ENCODE data around the gene ATOX1. TPM values are rescaled to one million over a fixed set of nuclear protein-coding genes. Genes with fewer than 3 reads are reported as not detected.

ATOX1 gene
- total RNA-seq, 1 donor from 2014 or later, result 52.7 TPM

DNA sequence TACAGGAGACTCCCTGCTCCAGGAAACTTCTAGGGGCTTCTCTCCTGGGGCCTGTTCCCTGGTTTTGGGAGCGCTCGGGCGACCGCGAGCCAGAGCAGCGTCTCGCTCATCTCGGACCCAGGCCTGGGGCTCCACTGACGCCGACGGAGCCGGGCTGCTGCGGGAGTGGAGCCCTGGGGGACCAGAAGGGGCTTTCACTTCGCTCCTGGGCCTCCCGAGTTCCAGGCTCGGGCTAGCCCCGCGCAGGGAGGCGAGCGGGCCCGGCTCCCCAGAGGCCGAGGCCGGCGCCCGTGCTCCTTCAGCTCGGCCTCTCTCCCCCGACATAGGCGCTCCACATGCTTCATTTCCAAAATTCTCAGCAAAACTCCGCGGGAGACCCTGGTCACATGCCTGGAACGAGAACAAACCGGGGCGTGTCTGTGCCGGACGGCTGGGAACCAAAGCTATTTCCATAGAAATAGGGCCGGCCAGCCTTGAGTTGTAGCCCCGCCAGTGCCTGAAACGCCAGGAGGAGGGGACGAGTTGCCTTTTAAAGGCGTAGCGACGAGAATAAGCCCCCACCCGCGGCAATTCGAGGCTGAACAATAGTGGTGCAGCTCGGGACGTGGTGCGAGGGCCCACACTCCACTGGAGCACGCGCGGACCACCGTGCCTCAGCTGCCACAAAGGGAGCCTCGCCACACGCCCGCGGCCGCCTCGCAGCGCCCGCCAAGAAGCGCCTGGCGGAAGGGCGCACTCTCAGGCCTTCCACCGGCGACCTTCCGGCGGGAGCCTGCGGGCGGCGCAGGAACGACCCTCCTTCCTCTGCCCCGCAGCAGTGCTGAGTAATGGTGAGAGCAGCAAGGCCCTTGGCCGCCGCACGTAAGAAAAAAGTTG is 12.2 kb upstream of the ATOX1 start:
- intact Hi-C loops (cut with micrococcal nuclease), result loop anchor here (1.0 to 2.0 kb wide), 8 partner anchors 12 to 1322 kb away; partner anchors contain the start of genes ATOX1, RPS14, SLC36A1 and TNIP1

GRCh38 chr5:151766975-151767374 is 8.5 kb upstream of the ATOX1 start:
- intact Hi-C loops (cut with micrococcal nuclease), result no loop called here

DNA sequence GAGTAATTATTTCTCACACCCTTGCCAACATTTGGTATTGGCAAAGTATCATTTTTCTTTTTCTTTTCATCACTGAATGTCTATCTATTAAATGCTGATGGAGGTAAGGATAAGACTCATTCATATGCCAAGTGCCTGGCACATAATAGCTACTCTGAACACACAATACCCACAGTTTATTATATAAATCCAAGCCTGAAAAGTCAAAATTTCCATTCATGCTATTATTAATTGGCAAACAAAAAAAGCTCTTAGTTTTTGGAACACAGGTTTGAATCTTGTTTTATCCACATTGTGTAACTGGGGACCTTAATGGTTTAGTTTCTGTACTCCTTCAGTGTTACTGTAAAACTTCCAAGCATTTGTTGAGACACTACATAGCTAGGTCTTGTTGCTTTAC is 6.4 kb upstream of the ATOX1 start:
- intact Hi-C loops (cut with micrococcal nuclease), result no loop called here

- intact Hi-C loops (cut with micrococcal nuclease), result loop anchor here (1.0 to 5.0 kb wide), 5 partner anchors 9 to 506 kb away; partner anchors contain the start of genes G3BP1, GM2A and SLC36A1
Observed at GRCh38 chr5:151758141-151758429, 346 bp downstream of the ATOX1 start.

- intact Hi-C loops (cut with micrococcal nuclease), result loop anchor here (1.0 to 5.0 kb wide), 5 partner anchors 8 to 505 kb away; partner anchors contain the start of genes G3BP1, GM2A and SLC36A1
Observed at GRCh38 chr5:151757233-151758140, 944 bp downstream of the ATOX1 start.

DNA sequence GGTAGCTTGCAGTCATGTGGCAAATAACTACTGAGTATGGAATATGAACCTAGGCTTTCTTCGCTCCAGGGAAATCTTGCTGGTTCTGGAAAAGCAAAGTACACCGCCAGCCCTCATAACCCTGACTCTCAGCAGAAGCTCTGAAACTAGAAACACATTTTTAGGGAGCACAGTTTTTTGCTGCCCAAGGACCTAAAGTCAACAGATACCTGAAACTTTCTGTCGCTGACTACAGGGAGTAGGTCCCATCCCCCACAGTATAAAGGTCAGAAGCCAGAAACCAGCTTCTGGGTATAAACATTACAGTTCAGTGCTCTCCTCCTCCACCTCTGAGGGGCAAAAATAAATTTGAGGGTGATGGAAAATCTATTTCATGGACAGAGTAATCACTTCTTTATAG is 3.0 kb downstream of the ATOX1 start:
- intact Hi-C loops (cut with micrococcal nuclease), result loop anchor here (5.0 kb wide), 3 partner anchors 98 to 503 kb away; partner anchors contain the start of genes GM2A and SLC36A1

DNA sequence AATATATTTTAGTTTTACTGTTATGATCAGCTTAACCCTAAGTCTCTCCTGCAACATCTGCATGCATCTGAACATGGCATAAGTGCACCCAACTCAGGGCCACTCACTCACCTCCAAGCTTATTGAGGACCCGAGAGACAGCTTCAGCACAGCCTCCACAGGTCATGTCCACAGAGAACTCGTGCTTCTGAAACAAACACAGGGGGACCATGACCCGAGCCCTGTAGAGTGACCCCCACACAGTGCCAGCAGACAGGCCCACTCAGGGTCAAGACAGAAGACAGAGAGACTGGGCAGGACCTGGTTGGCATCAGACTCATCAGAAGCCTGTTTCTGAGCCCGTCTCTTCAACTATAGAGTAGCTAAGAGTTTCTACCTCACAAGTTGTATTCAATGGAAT is 6.8 kb downstream of the ATOX1 start:
- intact Hi-C loops (cut with micrococcal nuclease), result no loop called here

DNA sequence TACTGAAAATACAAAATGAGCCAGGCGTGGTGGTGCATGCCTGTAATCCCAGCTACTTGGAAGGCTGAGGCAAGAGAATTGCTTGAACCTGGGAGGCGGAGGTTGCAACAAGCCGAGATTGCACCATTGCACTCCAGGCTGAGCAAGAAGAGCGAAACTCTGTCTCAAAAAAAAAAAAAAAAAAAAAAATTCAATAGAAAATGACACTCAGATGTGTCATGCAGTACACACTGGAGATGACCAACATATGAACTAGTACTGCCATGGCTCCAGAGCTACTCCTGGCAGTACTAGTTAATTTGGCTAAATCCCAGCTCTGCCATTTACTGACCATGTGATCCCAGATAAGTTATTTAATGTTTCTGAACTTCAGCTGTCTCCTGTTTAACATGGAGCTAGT is 7.3 kb downstream of the ATOX1 start:
- intact Hi-C loops (cut with micrococcal nuclease), result no loop called here

DNA sequence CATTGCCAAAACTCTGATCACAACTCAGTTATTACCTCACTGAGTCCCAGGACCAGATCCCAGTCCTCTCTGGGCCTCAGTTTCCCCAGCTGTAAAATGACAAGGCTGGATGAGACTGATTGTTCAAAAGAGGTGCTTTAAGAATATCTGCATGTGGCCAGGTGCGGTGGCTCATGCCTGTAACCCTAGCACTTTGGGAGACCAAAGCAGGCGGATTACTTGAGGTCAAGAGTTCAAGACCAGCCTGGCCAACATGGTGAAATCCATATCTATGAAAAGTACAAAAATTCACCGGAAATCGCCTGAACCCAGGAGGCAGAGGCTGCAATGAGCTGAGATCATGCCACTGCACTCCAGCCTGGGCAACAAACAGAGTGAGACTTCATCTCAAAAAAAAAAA is 8.3 kb downstream of the ATOX1 start:
- intact Hi-C loops (cut with micrococcal nuclease), result no loop called here

DNA sequence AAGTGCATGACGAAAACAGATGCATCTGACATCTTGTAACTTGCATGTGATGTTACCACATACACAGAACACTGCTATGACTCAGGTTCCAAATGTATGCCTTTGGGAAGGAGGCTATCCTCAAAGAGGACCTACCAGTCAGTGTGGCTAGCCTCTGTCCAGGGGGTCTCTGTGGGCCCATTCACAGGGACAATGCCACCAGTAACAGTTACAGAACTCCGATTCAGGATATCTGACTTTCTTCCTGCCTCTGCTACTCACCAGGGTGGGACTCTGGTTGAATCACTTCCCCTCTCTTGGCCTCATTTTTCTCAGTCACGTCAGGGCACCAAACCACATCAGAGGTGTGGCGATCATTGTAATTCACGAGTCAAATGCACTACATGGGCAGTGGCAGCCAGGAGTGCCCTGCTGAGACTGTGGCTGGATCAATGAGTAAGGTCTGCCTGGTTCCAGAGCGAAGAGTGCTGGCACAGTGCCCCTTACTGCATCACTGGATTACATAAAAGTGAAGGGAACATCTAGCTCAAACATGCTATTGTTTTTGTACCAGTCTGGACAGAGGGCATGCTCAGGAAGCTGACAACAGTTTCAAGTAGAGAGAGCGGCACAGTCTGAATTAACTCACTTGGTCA is 13.2 kb downstream of the ATOX1 start:
- intact Hi-C loops (cut with micrococcal nuclease), result no loop called here

- intact Hi-C loops (cut with micrococcal nuclease), result no loop called here
Observed at GRCh38 chr5:151743530-151743929, 14.9 kb downstream of the ATOX1 start.

DNA sequence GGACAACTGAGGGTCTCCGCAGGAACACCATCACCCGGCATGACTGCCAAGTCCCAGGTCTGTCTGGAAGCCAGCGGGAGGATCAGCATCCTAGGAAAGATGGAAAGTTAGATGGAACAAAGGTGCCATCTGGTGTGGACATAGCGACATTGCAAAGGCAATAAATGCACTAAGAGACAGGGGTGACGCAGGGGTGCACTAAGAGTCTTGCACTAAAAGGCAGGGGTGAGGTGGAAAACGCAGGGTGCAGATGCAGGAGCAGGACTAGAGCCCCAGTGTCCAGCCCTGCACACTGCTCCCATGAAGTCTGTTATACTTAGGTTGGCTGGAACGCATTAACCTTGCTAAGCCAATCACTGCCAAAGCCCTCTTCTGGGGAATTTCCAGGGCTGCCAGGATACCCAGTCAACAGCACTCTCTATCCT is 15.5 kb downstream of the ATOX1 start:
- intact Hi-C loops (cut with micrococcal nuclease), result no loop called here

- intact Hi-C loops (cut with micrococcal nuclease), result no loop called here
Observed at GRCh38 chr5:151741678-151742423, 16.6 kb downstream of the ATOX1 start.

GRCh38 chr5:151740958-151741373 is 17.5 kb downstream of the ATOX1 start:
- intact Hi-C loops (cut with micrococcal nuclease), result loop anchor here (1.0 kb wide), 2 partner anchors 30 to 82 kb away; partner anchors contain the start of gene G3BP1

DNA sequence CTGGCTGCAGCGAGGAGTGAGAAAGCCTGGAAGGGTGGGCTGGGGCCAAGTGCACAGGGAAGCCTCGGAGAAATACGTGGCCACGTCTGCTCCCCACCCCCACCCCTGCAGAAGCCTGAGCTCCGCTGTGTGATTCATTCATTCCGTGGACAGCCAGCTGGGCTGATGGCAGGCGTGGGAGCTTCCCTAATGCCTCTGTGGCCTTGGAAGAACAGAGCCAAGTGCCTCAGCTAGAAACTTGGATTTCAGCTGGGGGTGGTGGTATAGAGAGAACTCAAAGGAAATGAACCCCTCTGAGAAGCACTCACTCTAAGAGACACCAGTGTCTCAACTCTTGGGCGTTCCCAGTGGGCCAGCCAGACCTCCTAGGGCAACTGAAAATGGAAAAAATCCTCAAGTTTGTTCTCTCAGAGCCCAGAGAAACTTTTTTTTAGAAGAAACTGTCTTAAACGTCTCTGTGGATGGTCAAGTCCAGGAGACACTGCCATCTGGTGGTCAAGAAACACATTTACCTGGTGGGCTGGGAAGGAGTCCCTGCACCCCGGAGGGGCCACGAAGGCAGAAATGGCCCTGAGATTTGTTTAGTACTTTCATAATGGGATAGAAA is 18.0 kb downstream of the ATOX1 start:
- intact Hi-C loops (cut with micrococcal nuclease), result loop anchor here (1.0 kb wide), 2 partner anchors 31 to 81 kb away; partner anchors contain the start of gene G3BP1

- intact Hi-C loops (cut with micrococcal nuclease), result loop anchor here (1.0 kb wide), 2 partner anchors 31 to 81 kb away; partner anchors contain the start of gene G3BP1
Observed at GRCh38 chr5:151739939-151740335, 18.5 kb downstream of the ATOX1 start.

GRCh38 chr5:151739395-151739794 is 19.0 kb downstream of the ATOX1 start:
- intact Hi-C loops (cut with micrococcal nuclease), result no loop called here

GRCh38 chr5:151738125-151738848 is 20.1 kb downstream of the ATOX1 start:
- intact Hi-C loops (cut with micrococcal nuclease), result no loop called here

DNA sequence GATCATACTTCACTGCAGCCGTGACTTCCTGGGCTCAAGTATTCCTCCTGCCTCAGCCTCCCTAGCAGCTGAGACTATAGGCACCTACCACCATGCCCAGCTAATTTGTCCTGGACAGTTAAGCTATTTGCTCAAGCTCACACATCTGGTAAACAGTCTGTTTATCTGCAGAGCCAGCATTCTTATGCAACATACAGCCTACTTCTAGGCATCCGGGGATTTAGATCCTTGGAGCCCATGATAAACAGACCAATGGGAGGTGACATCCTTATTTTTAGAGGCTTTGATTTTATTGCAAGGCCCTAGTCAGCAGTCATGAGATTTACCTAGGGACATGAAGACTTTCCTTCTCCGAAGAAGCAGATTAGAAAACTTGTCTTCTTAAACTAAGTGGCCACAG is 21.0 kb downstream of the ATOX1 start:
- intact Hi-C loops (cut with micrococcal nuclease), result no loop called here
